Endodermal cell (in vitro differentiated cells): ENCODE results near the gene PIKFYVE. TPM values are rescaled to one million over a fixed set of nuclear protein-coding genes. Genes with fewer than 3 reads are reported as not detected.
"Not testable (repeated sequence)": the region's sequence is repeated elsewhere in the genome, so short reads cannot be mapped to it uniquely, and the experiment has no call there.

ENCODE experiments used
- DNase-seq: peaks from one replicate; pipeline ENCODE4 v3.0.0-alpha.2; 2017
- H3K27ac ChIP-seq: 2 replicates; pipeline ENCODE4 v1.5.1; 2013; ENCODE audit warnings: mild to moderate bottlenecking, low read depth, low read length, moderate library complexity
- H3K27me3 ChIP-seq: 2 replicates; pipeline ENCODE4 v1.6.1; 2013; ENCODE audit warnings: mild to moderate bottlenecking, low read length, moderate library complexity; ENCODE audit not compliant: insufficient read depth, control insufficient read depth, poor library complexity, severe bottlenecking
- H3K36me3 ChIP-seq: 2 replicates; pipeline ENCODE4 v1.7.0; 2013; ENCODE audit warnings: mild to moderate bottlenecking, low read length, moderate library complexity; ENCODE audit not compliant: control insufficient read depth, insufficient read depth
- H3K4me1 ChIP-seq: one replicate; pipeline ENCODE4 v1.7.0; 2013; ENCODE audit warnings: low read length; ENCODE audit not compliant: control insufficient read depth, insufficient read depth
- H3K4me3 ChIP-seq: 2 replicates; pipeline ENCODE4 v1.5.1; 2013; ENCODE audit warnings: mild to moderate bottlenecking, low read length, moderate library complexity
- H3K9ac ChIP-seq: 2 replicates; pipeline ENCODE4 v1.6.1; 2013; ENCODE audit warnings: mild to moderate bottlenecking, low read length, moderate library complexity; ENCODE audit not compliant: poor library complexity, severe bottlenecking; ENCODE audit errors: extremely low read depth
- H3K9me3 ChIP-seq: 2 replicates; pipeline ENCODE4 v1.6.1; 2013; ENCODE audit warnings: mild to moderate bottlenecking, low read length, moderate library complexity; ENCODE audit not compliant: control insufficient read depth
- H3K27ac Mint-ChIP-seq: 2 replicates; pipeline ENCODE4 v1.8.0; 2020; ENCODE audit warnings: mixed read lengths
- H3K27me3 Mint-ChIP-seq: 2 replicates; pipeline ENCODE4 v1.8.0; 2021; ENCODE audit warnings: mild to moderate bottlenecking, mixed read lengths; ENCODE audit not compliant: insufficient read depth
- H3K36me3 Mint-ChIP-seq: 2 replicates; pipeline ENCODE4 v1.8.0; 2020; ENCODE audit warnings: low read depth, mixed read lengths
- H3K4me1 Mint-ChIP-seq: 2 replicates; pipeline ENCODE4 v1.8.0; 2020; ENCODE audit warnings: mixed read lengths
- H3K4me3 Mint-ChIP-seq: 2 replicates; pipeline ENCODE4 v1.8.0; 2020; ENCODE audit warnings: mild to moderate bottlenecking, moderate library complexity, mixed read lengths
- H3K9me3 Mint-ChIP-seq: 2 replicates; pipeline ENCODE4 v1.8.0; 2020; ENCODE audit warnings: mild to moderate bottlenecking, mixed read lengths
- WGBS, 2 experiments: methylation state at CpG; one replicate each; pipeline versions ENCODE4 v1.1.5 to v1.1.7; 2013; ENCODE audit warnings: missing lambda C conversion rate in 2 of 2, mixed read lengths in 1 of 2; ENCODE audit not compliant: insufficient coverage in 1 of 2, insufficient read length in 1 of 2; 5-methylcytosine and 5-hydroxymethylcytosine counted together
- total RNA-seq, 2 donors: library from RNA; stranded (reverse); fragmentation: NEBNext Ultra II Directional in 1 of 2; extraction: Animal tissue kit (Norgen Biotek cat#: 25700) in 1 of 2; gene quantifications; 2 replicates in 1 of 2; 3 replicates in 1 of 2; pipeline ENCODE4 v1.2.1, GENCODE V29; 2021
- TF ChIP-seq, protein P1 (sequence below): fragments of 200-600 bp; sonication (generic); conservative IDR thresholded peaks from 2 replicates; pipeline ENCODE4 v1.5.0; 2021; ENCODE audit warnings: antibody characterized with exemption, mild to moderate bottlenecking

The PIKFYVE gene
- total RNA-seq, 2 donors from 2014 or later: 34.9 to 41.2 TPM

GRCh38 chr2:208256192-208256782, 9.8 kb upstream of the PIKFYVE start:
- DNase-seq: peak; percentile 50
- peak overlapping the region; percentile 99 for H3K4me3 Mint-ChIP-seq
- Histone ChIP-seq H3K4me3 (no peak overlapping the region), H3K36me3 (peaks cover 25% of the 10 kb centered on the region), H3K27ac (no peak overlapping the region), H3K4me1 (no peaks in the 10 kb centered on the region), H3K9ac (no peak overlapping the region), H3K27me3 (no peaks in the 10 kb centered on the region), H3K9me3 (no peaks in the 10 kb centered on the region)
- TF ChIP-seq, protein P1, sequence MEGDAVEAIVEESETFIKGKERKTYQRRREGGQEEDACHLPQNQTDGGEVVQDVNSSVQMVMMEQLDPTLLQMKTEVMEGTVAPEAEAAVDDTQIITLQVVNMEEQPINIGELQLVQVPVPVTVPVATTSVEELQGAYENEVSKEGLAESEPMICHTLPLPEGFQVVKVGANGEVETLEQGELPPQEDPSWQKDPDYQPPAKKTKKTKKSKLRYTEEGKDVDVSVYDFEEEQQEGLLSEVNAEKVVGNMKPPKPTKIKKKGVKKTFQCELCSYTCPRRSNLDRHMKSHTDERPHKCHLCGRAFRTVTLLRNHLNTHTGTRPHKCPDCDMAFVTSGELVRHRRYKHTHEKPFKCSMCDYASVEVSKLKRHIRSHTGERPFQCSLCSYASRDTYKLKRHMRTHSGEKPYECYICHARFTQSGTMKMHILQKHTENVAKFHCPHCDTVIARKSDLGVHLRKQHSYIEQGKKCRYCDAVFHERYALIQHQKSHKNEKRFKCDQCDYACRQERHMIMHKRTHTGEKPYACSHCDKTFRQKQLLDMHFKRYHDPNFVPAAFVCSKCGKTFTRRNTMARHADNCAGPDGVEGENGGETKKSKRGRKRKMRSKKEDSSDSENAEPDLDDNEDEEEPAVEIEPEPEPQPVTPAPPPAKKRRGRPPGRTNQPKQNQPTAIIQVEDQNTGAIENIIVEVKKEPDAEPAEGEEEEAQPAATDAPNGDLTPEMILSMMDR: peak; percentile 67
- no peaks in the 10 kb centered on the region for H3K9me3 Mint-ChIP-seq
- WGBS, 2 experiments: 87 to 94% methylated on average over 3 to 8 of the region's 10 CpGs
- peaks cover 36% of the 10 kb centered on the region for H3K4me1 Mint-ChIP-seq
- peaks cover 22% of the 10 kb centered on the region for H3K36me3 Mint-ChIP-seq
- H3K27ac Mint-ChIP-seq: peak overlapping the region; percentile 56
- no peaks in the 10 kb centered on the region for H3K27me3 Mint-ChIP-seq

DNA sequence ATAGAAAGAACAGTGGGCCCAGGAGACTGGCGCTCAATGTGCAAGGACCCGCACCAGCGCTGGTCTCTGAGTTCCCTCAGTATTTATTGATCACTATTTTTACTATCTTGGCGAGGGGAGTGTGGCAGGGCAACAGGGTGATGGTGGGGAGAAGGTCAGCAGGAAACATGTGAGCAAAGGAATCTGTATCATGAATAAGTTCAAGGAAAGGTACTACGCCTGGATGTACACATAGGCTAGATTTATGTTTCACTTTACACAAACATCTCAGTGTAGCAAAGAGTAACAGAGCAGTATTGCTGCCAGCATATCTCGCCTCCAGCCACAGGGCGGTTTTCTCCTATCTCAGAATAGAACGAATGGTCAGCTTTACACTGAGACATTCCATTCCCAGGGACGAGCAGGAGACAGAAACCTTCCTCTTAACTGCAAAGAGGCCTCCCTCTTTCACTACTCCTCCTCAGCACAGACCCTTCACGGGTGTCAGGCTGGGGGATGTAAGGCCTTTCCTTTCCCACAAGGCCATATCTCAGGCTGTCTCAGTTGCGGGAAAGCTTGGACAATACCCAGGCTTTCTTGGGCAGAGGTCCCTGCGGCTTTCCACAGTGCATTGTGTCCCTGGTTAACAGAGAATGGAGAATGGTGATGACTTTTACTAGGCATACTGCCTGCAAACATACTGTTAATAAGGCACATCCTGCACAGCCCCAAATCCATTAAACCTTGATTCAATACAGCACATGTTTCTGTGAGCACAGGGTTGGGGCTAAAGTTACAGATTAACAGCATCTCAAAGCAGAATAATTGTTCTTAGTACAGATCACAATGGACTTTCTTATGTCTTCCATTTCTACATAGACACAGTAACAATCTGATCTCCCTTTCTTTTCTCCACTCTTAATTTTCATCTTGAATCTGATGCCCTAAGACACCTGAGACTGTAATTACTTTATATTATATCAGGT, 8.9 kb upstream of the PIKFYVE start:
- not testable (repeated sequence) for H3K4me1 ChIP-seq, H3K4me3 ChIP-seq, H3K27me3 Mint-ChIP-seq, H3K9ac ChIP-seq, H3K4me3 Mint-ChIP-seq, H3K9me3 ChIP-seq, H3K27me3 ChIP-seq, H3K27ac ChIP-seq, H3K9me3 Mint-ChIP-seq
- 50 to 83% methylated on average over 2 to 12 of the region's 12 CpGs for WGBS, 2 experiments
- Mint-ChIP-seq H3K27ac (peak overlapping the region; percentile 56), H3K36me3 (peaks cover 15% of the 10 kb centered on the region), H3K4me1 (peaks cover 32% of the 10 kb centered on the region)
- DNase-seq: peak; percentile 53
- H3K36me3 ChIP-seq: peaks cover 16% of the 10 kb centered on the region

- Histone ChIP-seq H3K9me3 (peaks cover 10% of the 10 kb centered on the region), H3K9ac (peak overlapping the region; percentile 7), H3K27me3 (no peaks in the 10 kb centered on the region), H3K36me3 (no peaks in the 10 kb centered on the region), H3K4me3 (peak overlapping the region; percentile 99), H3K27ac (peak overlapping the region; percentile 27), H3K4me1 (no peaks in the 10 kb centered on the region)
- Mint-ChIP-seq H3K9me3 (peaks cover 4% of the 10 kb centered on the region), H3K27me3 (no peaks in the 10 kb centered on the region), H3K27ac (peak overlapping the region; percentile 92), H3K4me1 (peaks cover 23% of the 10 kb centered on the region), H3K36me3 (peaks cover 7% of the 10 kb centered on the region), H3K4me3 (peak overlapping the region; percentile 90)
- WGBS, 2 experiments: 23 to 26% methylated on average over 6 to 9 of the region's 9 CpGs
- DNase-seq: peak; percentile 74
- TF ChIP-seq, protein P1: no peak
These were observed 669 bp upstream of the PIKFYVE start for GRCh38 chr2:208265371-208265800.
